ENCODE results near the gene CAMK2D.
"Not testable (repeated sequence)": the region's sequence is repeated elsewhere in the genome, so short reads cannot be mapped to it uniquely, and the experiment has no call there.

CAMK2D gene

DNA sequence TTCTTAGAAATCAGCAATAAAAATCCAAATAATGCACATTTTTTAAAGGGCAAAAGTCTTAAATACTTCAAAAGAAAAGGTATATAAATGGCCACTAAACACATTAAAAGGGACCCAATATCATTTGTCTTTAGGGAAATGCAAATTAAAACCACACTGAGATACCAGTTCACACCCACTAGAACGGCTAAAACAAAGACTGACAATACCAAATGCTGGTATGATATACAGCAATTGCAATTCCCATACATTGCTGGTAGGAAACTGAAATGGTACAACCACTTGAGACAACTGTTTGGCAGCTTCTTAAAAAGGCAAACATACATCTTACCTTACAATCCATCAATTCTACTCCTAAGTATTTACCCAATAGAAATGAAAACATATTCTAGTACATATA is 33.7 kb downstream of the CAMK2D start:
- no peak for DNase-seq

DNA sequence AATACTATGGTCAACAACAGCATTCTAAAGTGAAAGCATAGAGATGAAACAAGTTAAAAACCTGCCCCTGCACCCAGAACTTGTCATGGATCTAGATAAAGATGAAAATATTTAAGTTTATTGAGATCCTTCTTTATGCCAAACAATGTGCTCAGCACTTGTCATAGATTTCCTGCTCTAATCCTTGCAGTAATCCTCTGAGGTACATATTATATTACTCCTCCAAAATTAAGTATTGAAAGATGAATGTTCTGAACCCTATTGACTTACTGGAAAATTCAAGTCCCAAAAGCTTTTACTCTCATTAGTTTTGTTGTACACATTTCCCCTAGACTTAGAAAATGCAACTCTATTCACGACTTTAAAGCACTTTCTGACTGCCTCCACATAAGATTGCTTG is 35.6 kb downstream of the CAMK2D start:
- DNase-seq: no peak

DNA sequence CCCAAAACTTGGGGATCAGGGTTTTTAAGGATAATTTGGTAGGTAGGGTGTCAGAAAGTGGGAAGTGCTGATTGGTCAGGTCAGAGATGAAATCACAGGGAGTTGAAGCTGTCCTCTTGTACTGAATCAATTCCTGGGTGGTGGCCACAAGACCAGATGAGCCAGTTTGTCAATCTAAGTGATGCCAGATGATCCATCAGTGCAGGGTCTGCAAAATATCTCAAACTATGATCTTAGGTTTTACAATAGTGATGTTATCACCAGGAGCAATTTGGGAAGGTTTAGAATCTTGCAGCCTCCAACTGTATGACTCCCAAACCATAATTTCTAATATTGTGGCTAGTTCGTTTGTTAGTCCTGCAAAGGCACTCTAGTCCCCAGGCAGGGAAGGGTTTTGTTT is 43.3 kb downstream of the CAMK2D start:
- DNase-seq: no peak

DNA sequence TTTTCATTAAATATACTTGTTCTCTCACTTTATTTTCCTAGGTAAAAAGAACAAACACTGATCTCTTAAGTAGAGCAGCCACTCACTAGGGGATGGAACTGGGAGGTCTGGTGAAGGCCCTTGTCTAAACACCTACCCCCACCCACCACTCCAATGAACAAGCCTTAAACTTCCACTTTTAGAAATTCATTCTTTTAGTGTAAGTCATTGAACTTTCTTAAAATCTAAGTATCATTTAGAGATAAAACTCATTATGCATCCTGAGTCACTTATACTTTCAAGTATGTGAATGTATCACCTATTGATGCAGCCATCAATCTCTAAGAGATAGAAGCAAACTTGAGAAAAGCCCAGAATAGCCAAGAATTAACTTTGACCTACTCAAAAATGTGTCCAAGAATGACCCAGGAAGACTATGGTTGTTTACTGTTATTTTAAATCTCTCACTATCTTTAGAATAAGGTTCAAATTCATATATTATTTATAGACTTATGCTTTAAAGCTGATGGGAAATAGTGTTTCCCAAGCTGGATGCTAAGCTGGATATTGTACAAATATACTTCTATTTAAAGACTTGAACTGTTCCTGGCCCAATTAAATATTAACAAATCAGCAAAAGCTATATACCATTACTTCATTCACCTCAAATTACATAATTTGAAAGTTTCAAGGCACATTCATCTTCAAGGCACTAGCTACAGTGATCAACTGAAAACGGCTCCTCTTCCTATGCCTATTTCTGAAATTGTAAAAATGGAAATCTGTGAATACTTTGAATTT is 49.5 kb downstream of the CAMK2D start:
- no peak for DNase-seq

DNA sequence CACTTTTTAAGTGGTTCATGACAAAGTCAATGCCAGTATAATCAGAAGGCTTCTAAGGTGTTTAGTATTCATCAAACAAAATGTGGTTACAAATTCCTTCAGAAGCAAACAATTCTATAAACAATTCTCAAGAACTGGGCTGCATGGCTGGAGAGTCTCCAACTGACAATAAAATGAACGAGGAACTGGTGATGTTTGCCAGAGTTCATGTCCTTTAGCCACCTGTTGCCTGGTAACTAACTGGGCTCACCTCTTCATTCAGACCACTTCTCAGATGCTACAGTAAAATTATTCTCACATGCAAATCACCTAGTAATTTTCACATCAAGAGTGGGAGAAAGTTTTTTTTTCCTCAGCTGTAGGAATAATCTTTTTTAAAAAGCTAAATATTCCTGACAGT is 53.3 kb downstream of the CAMK2D start:
- DNase-seq: no peak

DNA sequence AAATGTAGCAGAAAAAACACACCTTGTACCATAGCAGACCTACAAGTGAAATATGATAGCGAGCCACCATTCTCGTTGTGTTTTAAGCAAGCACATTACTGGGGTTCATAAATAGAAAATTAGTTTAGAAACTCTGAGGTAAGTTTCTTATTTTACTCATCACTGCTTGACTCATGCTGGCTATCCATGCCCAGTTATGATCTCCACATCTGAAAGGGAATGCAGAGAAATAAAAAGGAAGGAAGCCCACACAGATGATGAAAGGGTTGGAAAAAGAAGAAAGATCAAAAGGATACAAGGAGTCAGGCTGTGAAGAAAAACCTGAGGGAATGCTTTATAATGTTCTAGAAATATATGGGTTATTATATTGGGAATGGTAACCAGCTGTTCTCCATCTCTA is 54.5 kb downstream of the CAMK2D start:
- DNase-seq: no peak

DNA sequence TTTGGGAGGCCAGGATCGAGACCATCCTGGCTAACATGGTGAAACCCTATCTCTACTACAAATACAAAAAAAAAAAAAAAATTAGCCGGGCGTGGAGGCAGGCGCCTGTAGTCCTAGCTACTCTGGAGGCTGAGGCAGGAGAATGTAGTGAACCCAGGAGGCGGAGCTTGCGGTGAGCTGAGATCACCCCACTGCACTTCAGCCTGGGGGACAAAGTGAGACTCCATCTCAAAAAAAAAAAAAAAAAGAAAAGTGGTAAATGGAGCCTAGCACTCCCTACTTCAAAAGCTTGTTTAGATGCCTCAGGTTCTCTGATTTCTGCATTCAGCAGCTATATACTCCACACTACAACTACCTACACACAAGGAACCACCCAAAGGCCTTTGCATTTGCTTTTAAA is 56.4 kb downstream of the CAMK2D start:
- DNase-seq: not testable (repeated sequence)

DNA sequence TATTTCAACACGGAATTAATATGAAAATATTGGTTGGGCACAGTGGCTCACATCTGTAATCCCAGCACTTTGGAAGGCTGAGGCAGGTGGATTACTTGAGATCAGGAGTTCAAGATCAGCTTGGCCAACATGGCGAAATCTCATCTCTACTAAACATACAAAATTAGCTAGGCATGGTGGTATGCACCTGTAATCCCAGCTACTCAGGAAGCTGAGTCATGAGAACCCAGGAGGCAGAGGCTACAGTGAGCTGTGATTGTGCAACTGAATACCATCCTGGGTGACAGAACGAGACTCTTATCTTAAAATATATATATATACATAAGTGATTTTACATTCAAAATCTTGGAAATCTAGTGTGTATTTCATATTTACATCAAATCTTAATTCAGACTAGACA is 58.9 kb downstream of the CAMK2D start:
- DNase-seq: not testable (repeated sequence)

DNA sequence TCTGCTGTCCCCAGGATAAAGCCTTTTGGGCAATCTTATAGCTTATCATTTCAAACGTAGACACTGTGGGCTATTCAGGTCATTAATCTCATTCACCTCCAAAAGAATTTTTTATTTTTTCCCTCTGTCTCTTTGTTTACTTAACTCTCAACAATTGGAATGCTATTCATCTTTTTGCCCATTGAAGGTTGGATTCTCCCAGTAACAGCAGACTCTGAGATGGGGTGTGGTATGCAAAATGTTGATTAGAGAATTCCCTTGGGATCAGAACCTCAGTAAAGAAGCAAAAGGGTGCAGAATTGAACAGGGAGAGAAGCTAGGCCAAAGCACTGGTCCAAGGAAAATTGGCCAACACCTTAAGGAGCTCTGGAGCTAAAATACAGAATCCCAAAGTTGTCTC is 60.4 kb downstream of the CAMK2D start:
- no peak for DNase-seq

DNA sequence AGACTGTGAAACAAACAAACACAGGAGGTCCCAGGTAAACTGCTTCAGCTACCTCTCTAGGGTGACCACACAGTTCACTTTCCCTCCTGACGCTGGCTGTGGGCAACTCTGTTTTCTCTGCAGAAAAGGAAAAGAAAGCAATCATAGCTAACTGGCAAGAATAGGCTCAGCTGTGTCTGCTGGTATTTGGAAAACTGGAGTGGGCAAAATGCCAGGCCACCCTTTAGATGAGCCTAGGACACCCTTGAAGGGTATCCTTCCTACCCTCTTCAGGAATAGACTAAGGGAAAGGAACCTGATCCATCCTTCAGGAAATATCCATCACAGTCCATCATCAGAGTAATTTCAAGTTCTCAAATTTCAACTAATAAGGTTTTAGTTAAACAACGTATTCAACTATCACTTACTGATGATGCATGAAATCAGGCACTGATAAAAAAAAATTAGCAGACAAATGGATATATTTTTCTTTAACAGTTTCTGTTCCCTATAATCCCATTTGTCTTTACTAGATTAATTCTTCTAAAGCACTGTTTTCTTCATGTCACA is 60.9 kb downstream of the CAMK2D start:
- no peak for DNase-seq

DNA sequence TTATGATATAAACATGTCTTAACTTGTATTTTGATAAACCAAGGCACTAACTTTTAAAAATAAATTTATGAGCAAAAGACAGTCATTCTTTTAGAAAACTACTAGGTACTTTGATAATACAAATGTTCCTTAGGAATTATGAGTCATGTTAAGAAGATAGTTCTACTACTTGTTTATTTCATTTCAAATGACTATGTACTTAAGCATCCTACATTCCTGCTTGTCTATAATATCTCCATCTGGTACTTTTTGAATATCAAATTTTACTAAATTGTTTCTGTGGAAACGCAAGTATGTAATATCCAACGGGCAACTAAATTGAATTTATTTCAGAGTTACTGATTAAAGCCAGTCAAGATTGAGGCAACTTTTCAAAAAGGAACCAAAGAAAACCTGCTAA is 61.8 kb downstream of the CAMK2D start:
- no peak for DNase-seq

DNA sequence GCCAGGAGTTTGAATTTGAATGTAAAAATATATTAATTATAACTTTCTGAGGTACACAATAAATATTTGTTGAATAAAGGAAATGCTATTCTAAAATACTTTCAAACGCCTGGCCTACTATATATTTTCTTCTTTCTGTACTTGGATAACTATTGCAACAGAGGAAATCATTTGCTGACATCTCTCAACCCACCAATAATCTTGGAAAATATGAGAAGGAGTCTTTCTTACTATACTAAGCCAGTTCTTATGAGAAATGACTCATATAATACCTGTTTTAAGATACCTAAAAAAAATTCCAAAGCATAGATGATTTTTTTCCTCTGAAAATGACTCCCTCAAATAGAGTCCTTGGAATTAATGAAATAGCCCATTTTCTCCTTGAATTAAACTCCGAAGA is 64.1 kb downstream of the CAMK2D start:
- no peak for DNase-seq

DNA sequence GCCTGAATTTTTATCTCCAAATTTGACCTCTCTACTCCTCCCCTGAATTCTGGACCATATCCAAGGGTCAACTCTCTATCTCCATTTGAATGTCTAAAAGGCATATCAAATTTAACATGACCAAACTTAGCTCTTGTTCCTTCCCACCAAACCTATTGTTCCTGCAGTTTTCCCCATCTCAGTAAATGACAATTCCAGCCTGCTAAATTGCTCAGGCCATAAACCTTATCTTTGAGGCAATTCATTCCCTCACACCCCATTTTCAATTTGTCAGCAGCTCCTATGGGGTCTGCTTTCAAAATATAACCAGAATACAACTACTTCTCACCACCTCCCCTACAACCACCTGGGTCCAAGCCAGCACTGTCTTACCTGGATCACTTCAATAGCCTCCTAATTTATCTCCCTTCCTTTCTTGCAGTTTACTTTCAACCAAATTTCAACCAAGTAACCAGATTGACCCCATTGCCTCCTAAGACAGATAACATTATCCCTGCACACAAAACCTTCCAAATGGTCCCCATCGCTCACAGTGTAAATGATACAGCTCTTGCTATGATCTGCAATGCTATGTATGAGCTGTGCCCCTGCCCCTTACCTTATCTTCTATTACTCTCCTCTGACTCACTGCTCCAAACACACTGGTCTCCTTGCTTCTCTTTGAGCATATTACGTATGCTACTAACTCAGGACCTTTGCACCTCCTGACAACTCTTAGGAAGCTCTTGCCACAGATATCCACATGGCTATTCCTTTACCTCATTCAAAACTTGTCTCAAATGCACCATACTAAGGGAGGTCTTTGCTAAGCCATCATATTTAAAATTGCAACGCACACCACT is 66.0 kb downstream of the CAMK2D start:
- DNase-seq: no peak

DNA sequence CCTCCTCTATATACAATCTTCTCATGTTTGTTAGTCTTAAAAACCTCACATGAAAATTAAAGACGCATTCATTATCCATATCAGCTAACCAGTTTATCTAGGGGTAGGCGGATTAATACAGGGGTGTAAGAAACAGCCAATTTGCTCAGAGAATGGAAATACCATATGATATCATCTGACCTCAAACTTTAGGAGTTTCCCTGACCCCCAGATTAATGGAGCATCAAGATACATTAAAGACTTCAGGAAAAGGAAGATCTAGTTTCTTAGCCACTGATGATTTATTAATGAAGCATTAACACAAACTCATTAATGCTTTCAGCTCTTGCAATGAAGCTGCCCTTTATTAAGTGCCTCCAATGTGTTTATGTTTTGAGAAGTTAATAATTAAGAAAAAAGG is 67.5 kb downstream of the CAMK2D start:
- no peak for DNase-seq

DNA sequence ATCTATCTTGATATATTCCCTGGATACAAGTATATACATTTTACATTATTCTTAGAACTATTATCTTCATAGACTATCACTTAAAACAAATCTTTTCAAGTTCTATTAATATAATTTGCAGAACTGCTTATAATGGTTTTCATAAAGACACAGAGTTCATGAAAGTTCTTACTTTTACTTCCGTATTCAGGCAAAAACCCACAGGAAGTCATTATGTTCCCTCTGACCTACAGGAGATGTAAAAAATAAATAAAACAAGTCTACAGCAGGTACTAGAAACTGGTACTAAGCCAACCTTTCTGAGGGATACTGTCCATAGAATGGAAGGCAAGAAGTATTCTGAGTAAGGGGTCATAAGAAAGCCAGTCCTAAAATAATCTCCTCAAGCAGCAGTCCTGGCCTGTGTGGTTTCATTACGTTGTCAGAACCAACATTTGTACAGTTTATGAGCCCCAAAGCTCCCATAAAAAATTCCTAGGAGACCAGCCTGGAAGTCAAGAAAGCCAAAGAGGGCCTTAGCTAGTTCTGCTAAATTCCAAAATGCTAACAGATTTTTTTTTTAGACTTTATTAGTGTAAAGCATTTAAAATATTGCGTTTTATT is 68.6 kb downstream of the CAMK2D start:
- DNase-seq: peak; percentile 31

DNA sequence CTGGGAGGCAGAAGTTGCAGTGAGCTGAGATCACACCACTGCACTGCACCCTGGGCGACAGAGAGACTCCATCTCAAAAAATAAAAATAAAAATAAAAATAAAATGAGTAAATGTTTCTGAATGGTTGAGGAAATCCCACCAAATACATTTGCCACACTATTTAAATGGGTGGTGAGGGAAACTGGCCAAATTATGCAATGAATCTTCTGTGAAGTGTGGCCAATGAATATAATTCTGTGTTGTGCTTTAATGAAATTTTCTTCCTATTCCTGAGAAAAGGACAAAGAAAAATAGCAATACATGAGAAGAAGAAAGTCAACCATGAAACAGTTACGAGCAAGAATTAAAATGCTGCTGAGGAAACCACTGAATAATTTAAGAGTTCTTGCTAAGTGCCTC is 69.9 kb downstream of the CAMK2D start:
- no peak for DNase-seq

DNA sequence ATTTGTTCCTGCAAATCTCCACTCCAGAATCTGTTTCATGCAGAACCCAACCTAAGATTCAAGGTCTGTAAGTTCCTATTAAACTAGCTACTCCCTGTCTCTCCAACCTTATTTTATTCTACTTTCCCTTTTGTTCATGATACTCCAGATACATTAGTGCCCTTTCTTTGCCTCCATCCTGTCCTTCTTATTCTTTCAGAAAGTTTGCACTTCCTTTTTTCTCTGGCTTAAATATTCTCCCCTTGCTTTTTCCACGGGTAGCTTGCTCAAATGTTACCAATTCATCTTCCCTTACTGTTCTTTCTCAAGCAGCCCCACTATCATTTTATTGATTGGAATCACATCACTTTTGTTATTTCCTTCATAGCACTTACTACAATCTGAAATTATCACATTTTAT is 72.1 kb downstream of the CAMK2D start:
- DNase-seq: no peak

DNA sequence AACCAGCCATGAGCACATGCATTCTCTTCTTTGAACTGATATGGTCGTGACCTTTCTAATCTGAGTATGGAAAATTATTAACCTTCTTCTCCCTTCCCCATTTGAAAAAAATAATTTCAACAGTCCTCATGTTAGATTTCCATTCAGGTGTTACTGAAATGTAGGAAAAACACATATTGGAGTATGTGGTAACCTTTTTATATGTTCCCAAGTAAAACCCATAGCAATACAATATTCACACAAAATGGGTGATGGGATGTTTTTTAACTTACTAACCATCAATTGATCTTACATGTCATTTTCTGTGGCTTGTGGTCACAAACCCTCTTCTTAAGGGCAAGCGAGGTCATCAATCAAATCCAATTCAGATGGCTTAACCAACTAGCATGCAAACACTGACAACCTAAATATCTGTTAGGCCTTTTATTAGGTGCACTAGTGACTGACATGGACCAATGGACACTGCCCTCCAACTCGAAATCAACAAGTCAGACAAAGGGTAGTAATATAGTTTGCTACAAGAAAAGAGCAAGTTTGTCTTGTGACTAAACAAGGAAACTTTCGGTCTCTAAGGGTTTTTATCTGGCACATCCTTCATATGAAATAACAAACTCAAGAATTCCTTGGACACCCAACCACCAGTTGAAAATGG is 74.3 kb downstream of the CAMK2D start:
- DNase-seq: no peak

DNA sequence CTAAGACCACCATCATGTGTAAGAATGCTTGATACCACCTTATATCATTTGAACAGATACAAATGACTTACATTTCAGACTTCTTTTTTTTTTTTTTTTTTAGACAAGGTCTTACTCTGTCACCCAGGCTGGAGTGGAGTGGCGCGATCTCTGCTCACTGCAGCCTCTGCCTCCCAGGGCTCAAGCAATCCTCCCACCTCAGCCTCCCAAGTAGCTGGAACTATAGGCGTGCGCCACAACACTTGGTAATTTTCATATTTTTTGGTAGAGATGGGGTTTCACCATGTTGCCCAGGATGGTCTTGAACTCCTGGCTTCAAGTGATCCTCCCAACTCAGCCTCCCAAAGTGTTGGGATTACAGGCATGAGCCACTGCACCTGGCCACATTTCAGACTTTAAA is 76.4 kb downstream of the CAMK2D start:
- not testable (repeated sequence) for DNase-seq

DNA sequence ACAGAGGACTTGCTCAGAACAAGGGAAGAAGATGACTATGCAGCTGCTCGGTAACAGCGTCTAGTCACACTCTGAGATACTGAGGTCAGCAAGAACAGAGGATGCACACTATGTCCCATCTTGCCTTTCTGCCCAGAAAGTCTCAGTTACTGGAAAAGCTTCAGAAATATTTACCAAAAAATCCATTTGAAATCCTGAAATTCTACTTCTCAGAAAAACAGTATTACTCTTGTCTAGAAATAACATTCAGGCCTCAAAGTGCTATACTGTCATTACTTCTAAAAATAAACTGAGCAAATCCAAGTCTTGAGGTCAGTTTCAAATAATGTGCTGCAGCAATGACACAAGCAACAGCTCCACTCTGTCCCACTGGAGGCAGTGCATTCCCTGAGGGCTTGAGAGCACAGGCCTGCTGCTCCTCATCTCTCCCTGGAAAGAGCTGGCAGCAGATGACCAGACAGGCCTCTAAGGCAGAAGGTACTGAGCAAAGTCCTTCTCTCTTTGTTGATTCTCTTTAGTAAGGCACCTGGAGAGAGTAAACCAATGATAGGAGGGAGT is 76.9 kb downstream of the CAMK2D start:
- no peak for DNase-seq

DNA sequence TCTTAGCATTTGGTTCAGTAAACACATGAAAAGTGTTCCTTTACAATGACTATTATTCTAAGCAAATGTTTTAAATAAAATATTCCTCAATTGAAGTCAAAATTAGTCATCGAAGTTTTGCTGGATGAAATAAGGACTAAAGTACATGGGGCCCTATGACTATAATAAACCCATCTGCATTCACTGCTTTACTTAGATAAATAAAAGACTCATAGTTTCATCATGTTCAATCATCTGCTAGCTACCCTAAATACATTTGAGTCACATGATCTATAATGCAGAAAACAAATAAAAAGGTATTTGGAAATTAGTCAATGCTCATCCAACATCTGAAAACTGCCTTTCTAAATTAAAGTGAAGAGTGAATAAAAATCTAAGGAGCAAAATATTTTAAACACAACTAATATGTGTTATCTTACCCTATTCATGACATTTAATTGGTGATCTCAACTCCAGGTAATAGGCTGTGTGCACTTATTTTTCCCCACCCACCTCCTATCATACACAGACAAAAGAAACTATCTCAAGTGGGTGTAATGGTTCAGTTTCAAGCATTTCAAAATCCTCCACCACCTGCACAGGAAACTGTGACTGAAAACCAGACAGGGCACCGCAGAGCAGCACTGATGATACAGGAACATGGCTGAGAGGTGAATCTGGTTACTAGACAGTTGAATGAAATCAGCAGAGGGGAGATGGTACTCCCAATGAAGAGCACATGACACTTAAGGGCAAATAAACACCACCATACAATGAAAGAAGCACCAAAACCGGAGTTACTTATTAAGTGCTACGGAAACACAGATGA is 78.6 kb downstream of the CAMK2D start:
- DNase-seq: peak; percentile 70

DNA sequence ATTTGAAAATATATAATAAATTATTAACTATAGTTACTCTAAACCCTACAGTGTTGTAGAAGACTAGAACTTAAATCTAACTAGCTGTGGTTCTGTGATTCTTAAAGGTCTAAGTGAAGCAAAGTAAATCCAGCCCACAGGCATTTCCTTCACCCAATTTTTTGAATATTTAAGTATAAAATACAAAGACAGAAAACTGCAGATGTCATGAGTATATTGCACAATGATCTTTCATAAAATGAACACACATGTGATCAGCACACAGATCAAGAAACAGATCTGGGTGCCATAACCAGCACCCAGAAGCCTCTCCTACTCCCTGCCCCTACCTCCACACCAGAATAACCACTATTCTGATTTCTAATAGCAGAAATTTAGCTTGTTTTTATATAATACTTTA is 82.9 kb downstream of the CAMK2D start:
- DNase-seq: no peak

Measured in CD4-positive, alpha-beta T cell treated with Interleukin-12 subunit alpha and Interleukin-12 subunit beta, for 1 hour (primary cell).